NCI-H510A (cell line): ENCODE results near the gene FOXI2.

Experiments
- DNase-seq: peaks from one replicate; lab custom pipeline; 2025; lab: John Stamatoyannopoulos, UW

The FOXI2 gene

DNA sequence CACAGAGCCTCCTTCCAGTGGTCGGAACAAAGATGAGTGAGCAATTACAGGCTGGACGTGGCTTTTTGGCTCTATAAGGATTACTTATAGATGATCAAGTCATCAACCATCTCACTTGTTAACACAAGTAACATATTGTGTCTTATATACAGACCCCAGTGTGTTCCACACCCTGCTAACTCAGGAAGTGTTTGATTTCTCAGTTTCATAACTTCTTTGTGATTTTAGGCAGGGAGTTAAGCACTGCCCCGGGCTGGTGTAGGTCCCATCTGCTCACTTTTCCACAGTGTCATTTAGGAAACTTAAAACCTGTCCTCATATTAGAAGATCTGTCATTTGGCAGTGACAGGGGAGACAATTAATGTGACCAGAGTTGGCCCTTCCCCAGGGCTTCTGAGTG, 6.2 kb downstream of the FOXI2 start:
- no peak for DNase-seq

DNA sequence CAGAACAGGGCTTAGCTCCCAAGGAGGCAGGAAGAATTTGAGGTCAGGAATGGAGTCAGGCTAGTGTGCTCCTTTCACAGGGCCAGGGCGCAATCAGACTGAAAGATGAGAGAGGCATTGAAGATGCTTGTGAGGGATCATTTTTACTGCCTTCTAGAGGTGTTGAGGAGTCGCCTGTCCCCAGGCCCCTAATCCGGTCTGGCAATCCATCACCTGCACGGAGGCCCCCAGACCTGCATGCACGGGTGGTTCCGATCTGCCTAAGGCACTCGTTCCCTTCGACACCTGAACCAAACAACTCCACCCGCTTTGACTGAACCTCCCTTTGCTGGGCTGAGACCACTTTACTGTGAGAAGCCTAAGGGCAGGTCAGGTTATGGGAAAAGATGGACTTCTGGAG, 8.0 kb downstream of the FOXI2 start:
- DNase-seq: no peak

DNA sequence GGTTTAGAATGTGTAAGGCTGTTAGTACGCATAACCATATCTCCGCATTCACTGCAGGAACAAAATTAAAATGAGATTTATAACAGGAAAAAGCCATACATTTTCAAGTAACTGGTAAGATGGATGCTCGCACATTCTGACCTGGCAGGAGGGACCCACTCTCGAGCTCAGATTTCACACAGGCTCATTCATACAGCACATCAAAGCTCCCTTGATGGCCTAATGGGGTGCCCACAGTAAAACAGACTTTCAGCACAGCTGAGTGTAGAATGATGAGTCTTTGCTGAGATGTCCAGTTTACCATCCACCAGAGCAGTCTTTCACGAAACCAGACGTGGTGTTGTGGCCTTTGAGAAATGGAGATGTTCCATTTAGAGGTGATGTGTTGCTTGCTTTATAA, 8.9 kb downstream of the FOXI2 start:
- no peak for DNase-seq

DNA sequence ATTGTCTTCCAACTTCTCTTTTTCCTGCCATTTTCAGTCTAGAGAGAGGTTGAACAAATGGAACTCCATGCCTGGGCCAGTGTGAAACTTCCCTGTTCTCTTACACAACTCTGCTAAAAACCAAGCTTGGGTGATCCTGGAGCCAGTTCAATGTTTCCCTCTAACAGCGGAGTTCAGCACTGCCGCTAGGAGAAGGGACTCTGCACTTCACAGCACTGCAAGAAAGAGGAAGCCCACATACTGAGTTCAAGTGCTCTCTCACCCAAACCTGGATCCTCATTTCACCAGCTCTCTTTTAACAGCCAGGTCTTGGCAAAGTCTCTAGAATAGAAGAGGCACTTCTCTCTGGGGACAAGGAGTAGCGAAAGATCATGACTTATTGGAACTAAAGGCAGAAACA, 18.8 kb downstream of the FOXI2 start:
- DNase-seq: no peak

DNA sequence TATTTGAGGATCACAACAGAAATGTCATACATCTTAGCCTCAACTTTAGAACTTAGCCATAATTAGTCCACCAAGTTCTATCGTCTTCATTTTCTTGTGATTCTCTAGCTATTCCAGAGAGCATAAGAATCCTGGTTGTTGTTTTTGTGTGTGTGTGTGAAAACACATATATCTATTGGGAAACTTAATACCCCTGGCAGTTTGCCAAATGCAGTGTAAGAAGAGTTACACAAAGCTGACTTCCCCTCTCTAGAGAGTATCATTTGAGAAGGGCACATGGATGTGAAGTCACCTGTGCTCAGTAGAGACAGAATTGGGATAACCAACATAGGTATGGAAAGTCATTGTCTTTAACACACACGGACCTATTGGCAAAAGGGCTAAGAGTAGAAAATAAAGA, 19.3 kb downstream of the FOXI2 start:
- no peak for DNase-seq

DNA sequence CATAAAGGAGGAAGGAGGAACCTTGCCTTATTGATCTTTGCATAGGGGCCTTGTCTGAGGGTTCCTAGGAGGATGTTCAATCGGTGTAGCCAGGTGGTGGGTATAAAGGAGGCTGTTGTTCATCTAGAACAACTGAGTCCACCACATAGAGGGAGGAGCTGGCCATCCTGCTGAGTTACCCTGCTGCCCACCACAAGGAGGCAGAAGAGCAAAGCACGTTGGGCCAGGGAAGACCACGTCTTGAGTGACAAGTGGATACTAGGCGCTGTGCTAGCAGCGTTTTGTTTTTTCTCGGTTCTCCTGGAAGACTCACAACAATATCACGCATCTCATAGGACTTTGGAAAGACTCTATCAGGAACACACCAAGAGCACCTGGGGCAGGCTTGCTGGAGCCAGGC, 20.0 kb downstream of the FOXI2 start:
- no peak for DNase-seq

DNA sequence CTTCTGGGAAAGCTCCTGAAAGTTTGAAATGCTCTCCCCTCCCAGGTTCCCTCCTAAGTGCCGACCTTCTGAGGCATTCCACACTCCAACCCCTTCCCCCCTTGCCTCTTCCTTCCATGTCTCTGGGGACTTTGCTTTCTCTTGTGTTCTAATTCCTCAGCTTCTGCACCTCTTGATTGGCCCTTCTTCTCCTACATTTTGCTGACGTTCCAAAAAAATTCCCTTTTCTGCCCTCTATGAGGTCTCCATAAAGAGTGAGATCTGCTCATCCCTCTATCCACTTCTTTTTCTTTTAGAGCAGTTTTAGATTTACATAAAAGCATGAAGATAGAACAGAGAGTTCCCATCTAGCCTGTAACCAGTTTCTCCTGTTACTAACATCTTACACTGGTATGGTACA, 22.3 kb downstream of the FOXI2 start:
- no peak for DNase-seq

DNA sequence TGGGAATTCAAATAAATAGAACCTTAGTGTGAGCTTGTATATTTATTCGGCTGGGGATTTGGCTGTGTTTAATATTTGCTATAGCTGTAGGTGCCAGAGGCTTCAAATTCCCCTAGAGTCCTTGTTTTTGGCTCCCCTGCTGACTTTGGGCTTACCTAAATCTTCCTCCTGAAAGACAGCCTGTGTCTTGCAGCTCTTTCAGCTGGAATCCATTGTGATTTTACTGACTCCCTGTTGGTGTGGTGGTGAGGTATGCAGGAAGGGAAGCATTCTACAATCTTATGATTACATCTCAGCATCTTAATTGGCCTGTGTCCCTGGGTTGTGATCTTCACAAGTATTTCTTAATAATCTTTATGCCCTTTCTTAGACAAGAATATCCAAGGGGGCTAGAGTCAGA, 25.9 kb downstream of the FOXI2 start:
- DNase-seq: no peak

DNA sequence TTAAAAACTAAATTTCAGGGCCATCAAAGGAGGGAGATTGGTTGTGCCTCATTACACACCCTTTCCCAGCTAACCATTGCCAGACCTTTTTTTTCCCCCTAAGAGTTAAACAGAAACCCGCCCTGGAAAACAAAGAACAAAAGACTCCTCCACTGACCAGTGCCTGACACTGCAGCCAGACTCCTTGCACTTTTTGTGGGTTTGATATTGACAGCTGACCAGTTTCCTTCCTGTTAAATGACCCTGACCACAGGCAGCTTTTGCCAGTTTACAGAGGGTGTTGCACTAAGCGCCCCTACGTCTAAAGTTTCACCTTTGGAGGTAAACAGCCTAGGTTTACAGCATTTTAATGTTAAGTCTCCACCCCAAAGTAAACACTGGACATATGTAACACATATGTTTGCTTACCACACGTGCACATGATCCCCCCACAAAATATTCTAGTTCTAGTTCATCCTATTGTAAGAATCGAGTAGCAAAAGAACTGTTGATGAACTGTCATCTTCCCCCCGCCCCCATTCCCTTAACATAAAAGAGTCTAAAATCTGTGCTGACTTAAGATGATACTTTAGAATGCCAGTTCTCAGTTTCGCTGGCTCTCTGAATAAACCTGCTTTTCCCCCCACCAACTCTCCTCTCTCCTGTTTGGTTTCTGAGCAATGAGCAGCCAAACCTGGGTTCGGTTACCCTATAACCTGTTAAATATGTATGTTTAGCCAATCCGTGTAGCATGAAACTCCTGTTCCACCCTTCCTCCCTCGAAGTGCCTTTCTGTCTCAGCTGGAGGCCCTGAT, 38.0 kb downstream of the FOXI2 start:
- DNase-seq: no peak

DNA sequence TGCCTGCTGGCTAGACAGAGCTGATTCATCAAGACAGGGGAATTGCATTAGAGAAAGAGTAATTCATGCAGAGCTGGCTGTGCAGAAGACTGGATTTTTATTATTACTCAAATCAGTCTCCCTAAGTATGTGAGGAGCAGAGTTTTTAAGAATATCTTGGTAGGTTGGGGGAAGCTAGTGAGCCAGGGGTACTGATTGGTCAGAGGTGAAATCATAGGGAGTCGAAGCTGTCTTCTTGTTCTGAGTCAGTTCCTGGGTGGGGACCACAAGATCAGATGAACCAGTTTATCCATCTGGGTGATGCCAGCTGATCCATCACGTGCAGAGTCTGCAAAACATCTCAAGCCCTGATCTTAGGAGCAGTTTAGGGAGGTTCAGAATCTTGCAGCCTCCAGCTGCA, 39.8 kb downstream of the FOXI2 start:
- DNase-seq: no peak

DNA sequence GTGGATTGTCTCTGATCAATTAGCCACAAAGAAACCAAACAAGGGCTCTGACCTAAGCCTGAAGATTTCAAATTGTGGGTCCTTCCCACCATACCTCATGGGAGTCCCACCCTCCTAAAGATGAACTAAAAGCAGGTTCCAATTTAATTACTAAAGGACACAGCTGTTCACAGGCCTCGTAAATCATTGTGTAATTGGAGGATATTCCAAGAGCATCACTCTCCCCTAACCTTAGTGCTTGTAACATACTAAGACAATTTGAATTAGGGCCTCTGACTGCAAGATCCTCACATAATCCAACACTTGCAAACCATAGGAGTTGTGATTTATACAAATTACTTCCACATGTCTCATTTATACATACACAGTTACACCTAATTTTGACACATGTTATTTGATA, 44.4 kb downstream of the FOXI2 start:
- no peak for DNase-seq

DNA sequence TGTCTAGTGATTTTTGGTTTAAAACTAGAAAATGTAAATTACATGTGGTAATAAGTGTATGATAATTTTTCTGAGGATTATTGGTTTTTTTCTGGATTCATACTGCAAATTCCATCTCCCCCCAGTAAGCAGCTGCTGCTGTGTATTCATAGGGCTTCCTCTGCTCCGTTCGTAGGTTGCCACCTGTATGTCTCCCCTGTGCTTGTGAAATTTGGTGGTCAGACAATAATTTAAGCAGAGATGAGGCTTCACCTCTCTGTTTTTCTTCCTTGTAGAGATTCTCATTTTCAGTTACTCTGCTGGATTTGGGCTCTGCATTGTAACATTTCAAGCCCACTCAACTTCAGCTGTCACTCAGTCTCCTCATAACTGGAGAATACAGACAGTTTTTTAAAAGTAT, 50.9 kb downstream of the FOXI2 start:
- DNase-seq: no peak

DNA sequence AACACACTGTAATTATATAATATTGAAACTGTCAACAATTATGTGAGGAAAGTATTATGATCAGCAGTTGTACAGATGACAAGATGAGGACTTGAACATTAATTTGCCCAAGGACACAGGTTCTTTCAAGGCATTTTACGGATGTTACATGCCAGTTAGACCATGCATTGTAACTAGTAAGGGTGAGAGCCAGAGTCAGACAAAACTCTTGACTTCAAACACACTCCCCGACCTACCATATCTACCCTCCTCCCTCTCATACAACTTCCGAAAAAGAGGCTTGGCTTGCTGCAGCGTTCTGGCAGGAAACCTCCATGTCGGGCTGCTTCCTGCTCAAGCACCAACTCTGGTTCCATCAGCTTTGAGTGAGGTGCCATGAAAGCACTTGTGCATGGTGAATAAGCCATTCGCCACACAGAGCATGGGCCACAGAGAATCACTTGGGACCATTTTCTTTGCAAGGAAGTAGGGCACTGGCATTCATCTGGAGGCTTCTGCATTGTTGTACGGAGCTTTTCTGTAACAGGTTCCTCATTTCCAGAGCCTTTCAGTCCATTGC, 53.2 kb downstream of the FOXI2 start:
- no peak for DNase-seq
